ENCODE results near the gene STIL.

- TF ChIP-seq CTCF (IDR thresholded peaks at IDR 0.05; ENCODE audit: low read depth, low read length): no peak
- TF ChIP-seq POLR2A (IDR thresholded peaks at IDR 0.05; ENCODE audit: extremely low read depth, insufficient read length): no peak
- TF ChIP-seq MAX (IDR thresholded peaks at IDR 0.05; ENCODE audit: low read depth, low read length): no peak
- no peak for TF ChIP-seq MYC (IDR thresholded peaks at IDR 0.05; ENCODE audit: low read depth, low read length)
Observed at GRCh38 chr1:47226839-47227215, 87.1 kb downstream of the STIL start.
